Suprapubic skin (tissue), 4 donors: ENCODE measurements around the gene MXD4. TPM values are rescaled to one million over a fixed set of nuclear protein-coding genes. Genes with fewer than 3 reads are reported as not detected.

Experiments used
- DNase-seq, 2 donors: peaks; one replicate each; pipeline ENCODE4 v3.0.0-alpha.2; 2019; ENCODE audit warnings: low spot score in 2 of 2
- H3K27ac ChIP-seq: fragments of 200-600 bp; sonication (generic); one replicate; pipeline ENCODE4 v1.5.1; 2019
- H3K27me3 ChIP-seq: fragments of 200-600 bp; sonication (generic); one replicate; pipeline ENCODE4 v1.5.1; 2019
- H3K36me3 ChIP-seq: fragments of 200-600 bp; sonication (generic); one replicate; pipeline ENCODE4 v1.5.1; 2019
- H3K4me1 ChIP-seq: fragments of 200-600 bp; sonication (generic); one replicate; pipeline ENCODE4 v1.5.1; 2019
- H3K4me3 ChIP-seq: fragments of 200-600 bp; sonication (generic); one replicate; pipeline ENCODE4 v1.5.1; 2019; ENCODE audit warnings: mild to moderate bottlenecking
- H3K9me3 ChIP-seq: fragments of 200-600 bp; sonication (generic); one replicate; pipeline ENCODE4 v1.5.1; 2019
- CTCF ChIP-seq, 2 donors: fragments of 200-600 bp in 1 of 2; fragments of 450-650 bp in 1 of 2; sonication (generic) in 1 of 2; IDR thresholded peaks; one replicate each; pipeline ENCODE4 v1.5.1; 2016 to 2019; ENCODE audit warnings: antibody characterized with exemption in 2 of 2, mild to moderate bottlenecking in 1 of 2, moderate library complexity in 1 of 2
- EP300 ChIP-seq: sonication (generic); formaldehyde crosslinking; IDR thresholded peaks from one replicate; pipeline ENCODE4 v1.6.1; 2017; ENCODE audit warnings: antibody characterized with exemption
- POLR2A ChIP-seq, 2 donors: fragments of 450-650 bp; IDR thresholded peaks; one replicate each; pipeline ENCODE4 v1.6.1; 2017; ENCODE audit warnings: antibody characterized with exemption in 2 of 2, mild to moderate bottlenecking in 2 of 2, moderate library complexity in 2 of 2
- POLR2AphosphoS5 ChIP-seq, 3 donors: sonication (generic); formaldehyde crosslinking; IDR thresholded peaks; one replicate each; pipeline ENCODE4 v1.6.1; 2017; ENCODE audit warnings: antibody characterized with exemption in 3 of 3
- WGBS: methylation state at CpG from one replicate; pipeline ENCODE4 v1.1.5; 2018; 5-methylcytosine and 5-hydroxymethylcytosine counted together
- total RNA-seq, 4 donors: library from RNA; depleted of rRNA; stranded (reverse); fragments of >200 nt; gene quantifications; one replicate each; pipeline ENCODE4 v1.1.0, GENCODE V29; 2016

Gene MXD4
- total RNA-seq = 10 to 100 TPM; 52.8 to 76.8 (median 63.3) TPM

- 0% methylated on average over 8 of the region's 46 CpGs for WGBS
- no peak for TF ChIP-seq EP300
- no peak for TF ChIP-seq CTCF (IDR thresholded peaks at IDR 0.05)
- TF ChIP-seq POLR2A (IDR thresholded peaks at IDR 0.05) = peak; percentile 36 to 70
- H3K36me3 ChIP-seq = peaks cover 4% of the 10 kb centered on the region
- no peak for DNase-seq
- no peaks in the 10 kb centered on the region for H3K9me3 ChIP-seq
- H3K27me3 ChIP-seq = no peaks in the 10 kb centered on the region
- H3K4me1 ChIP-seq = peaks cover 67% of the 10 kb centered on the region
- H3K27ac ChIP-seq = peak within 1 kb of the TSS; percentile 91
- H3K4me3 ChIP-seq = peak within 1 kb of the TSS; percentile 93
Measured at GRCh38 chr4:2261853-2262144, at the start of gene MXD4. Gene MXD4 (minus strand): TSS chr4:2262109. CDS start chr4:2261980, 129 bp downstream.

- DNase-seq = peak in 1 of 2 donors; percentile 37
- TF ChIP-seq EP300 = no peak
- TF ChIP-seq CTCF (IDR thresholded peaks at IDR 0.05) = no peak
- no peak for TF ChIP-seq POLR2AphosphoS5 (IDR thresholded peaks at IDR 0.05)
- no peak for TF ChIP-seq POLR2A (IDR thresholded peaks at IDR 0.05)
- Histone ChIP-seq H3K27ac (no peak overlapping the region), H3K36me3 (peaks cover 5% of the 10 kb centered on the region), H3K4me3 (no peak overlapping the region), H3K9me3 (no peaks in the 10 kb centered on the region), H3K27me3 (no peaks in the 10 kb centered on the region), H3K4me1 (no peaks in the 10 kb centered on the region)
- WGBS = 93% methylated on average over 10 of the region's 10 CpGs
Measured at GRCh38 chr4:2306773-2307410, 45.0 kb upstream of the MXD4 start.

GRCh38 chr4:2305766-2306501 is 44.0 kb upstream of the MXD4 start:
- no peak overlapping the region for H3K27ac ChIP-seq
- H3K4me1 ChIP-seq = no peaks in the 10 kb centered on the region
- H3K4me3 ChIP-seq = no peak overlapping the region
- TF ChIP-seq CTCF (IDR thresholded peaks at IDR 0.05) (no peak), POLR2AphosphoS5 (IDR thresholded peaks at IDR 0.05) (no peak), EP300 (no peak)
- H3K27me3 ChIP-seq = no peaks in the 10 kb centered on the region
- H3K9me3 ChIP-seq = no peaks in the 10 kb centered on the region
- DNase-seq = peak in 1 of 2 donors; percentile 35
- WGBS = 88% methylated on average over 7 of the region's 11 CpGs
- peaks cover 5% of the 10 kb centered on the region for H3K36me3 ChIP-seq

GRCh38 chr4:2304877-2305561 is 43.1 kb upstream of the MXD4 start:
- Histone ChIP-seq H3K36me3 (peaks cover 5% of the 10 kb centered on the region), H3K9me3 (no peaks in the 10 kb centered on the region), H3K27ac (no peak overlapping the region), H3K4me1 (no peaks in the 10 kb centered on the region), H3K4me3 (no peak overlapping the region), H3K27me3 (no peaks in the 10 kb centered on the region)
- WGBS = 95% methylated on average over 29 of the region's 41 CpGs
- peak in 1 of 2 donors; percentile 75 for DNase-seq
- no peak for TF ChIP-seq CTCF (IDR thresholded peaks at IDR 0.05)
- TF ChIP-seq POLR2AphosphoS5 (IDR thresholded peaks at IDR 0.05) = no peak
- no peak for TF ChIP-seq EP300
- TF ChIP-seq POLR2A (IDR thresholded peaks at IDR 0.05) = no peak

- WGBS = 92% methylated on average over 24 of the region's 32 CpGs
- DNase-seq = peak in 1 of 2 donors; percentile 29
- Histone ChIP-seq H3K27ac (no peak overlapping the region), H3K4me1 (no peaks in the 10 kb centered on the region), H3K9me3 (no peaks in the 10 kb centered on the region), H3K36me3 (peaks cover 5% of the 10 kb centered on the region), H3K4me3 (no peak overlapping the region), H3K27me3 (no peaks in the 10 kb centered on the region)
- TF ChIP-seq POLR2AphosphoS5 (IDR thresholded peaks at IDR 0.05) = no peak
- no peak for TF ChIP-seq POLR2A (IDR thresholded peaks at IDR 0.05)
- no peak for TF ChIP-seq EP300
- no peak for TF ChIP-seq CTCF (IDR thresholded peaks at IDR 0.05)
Measured at GRCh38 chr4:2304321-2304876, 42.5 kb upstream of the MXD4 start.
